ENCODE data around the gene TGFB2. TPM values are rescaled to one million over a fixed set of nuclear protein-coding genes. Genes with fewer than 3 reads are reported as not detected.

Gene TGFB2
- total RNA-seq, 1 experiment from 2014 or later = 2.5 TPM

DNA sequence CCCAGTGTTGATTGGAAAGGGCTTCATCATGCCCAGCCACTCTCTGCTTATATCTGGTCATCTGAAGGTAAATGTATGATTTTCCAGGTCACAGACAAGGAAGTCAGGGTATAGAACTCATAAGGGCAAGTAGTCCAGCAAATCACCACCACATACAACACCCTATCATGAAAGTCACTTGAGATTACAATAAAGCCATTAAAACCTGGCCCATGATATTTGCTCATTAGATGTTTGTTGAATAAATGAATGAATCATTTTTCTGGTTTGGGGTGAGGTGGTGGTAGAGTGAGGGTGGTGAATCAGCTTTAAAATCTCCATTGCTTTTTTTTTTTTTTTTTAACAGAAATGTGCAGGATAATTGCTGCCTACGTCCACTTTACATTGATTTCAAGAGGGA lies 91.9 kb downstream of the TGFB2 start (continued):
- no peak for TF ChIP-seq USF2 (CRISPR knock-in tag; IDR thresholded peaks at IDR 0.05)
- TF ChIP-seq SOX15 (CRISPR knock-in tag; IDR thresholded peaks at IDR 0.05) = no peak
- no peak for TF ChIP-seq PRRX2 (CRISPR knock-in tag; IDR thresholded peaks at IDR 0.05)
- no peak for TF ChIP-seq ZNF416 (CRISPR knock-in tag; IDR thresholded peaks at IDR 0.05)
- TF ChIP-seq, protein P1, sequence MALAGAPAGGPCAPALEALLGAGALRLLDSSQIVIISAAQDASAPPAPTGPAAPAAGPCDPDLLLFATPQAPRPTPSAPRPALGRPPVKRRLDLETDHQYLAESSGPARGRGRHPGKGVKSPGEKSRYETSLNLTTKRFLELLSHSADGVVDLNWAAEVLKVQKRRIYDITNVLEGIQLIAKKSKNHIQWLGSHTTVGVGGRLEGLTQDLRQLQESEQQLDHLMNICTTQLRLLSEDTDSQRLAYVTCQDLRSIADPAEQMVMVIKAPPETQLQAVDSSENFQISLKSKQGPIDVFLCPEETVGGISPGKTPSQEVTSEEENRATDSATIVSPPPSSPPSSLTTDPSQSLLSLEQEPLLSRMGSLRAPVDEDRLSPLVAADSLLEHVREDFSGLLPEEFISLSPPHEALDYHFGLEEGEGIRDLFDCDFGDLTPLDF (CRISPR knock-in tag; IDR thresholded peaks at IDR 0.05) = no peak
- TF ChIP-seq ZNF423 (CRISPR knock-in tag; IDR thresholded peaks at IDR 0.05) = no peak
- no peak for TF ChIP-seq ZNF219 (CRISPR knock-in tag; IDR thresholded peaks at IDR 0.05; ENCODE audit: borderline replicate concordance)
- TF ChIP-seq TCF7 (CRISPR knock-in tag; IDR thresholded peaks at IDR 0.05; ENCODE audit: low read depth) = no peak
- TF ChIP-seq GTF2I (CRISPR knock-in tag; conservative IDR thresholded peaks at IDR 0.05) = no peak
- no peak for TF ChIP-seq ZNF232 (CRISPR knock-in tag; IDR thresholded peaks at IDR 0.05)
- TF ChIP-seq ZNF512 (CRISPR knock-in tag; IDR thresholded peaks at IDR 0.05; ENCODE audit: borderline replicate concordance) = no peak
- TF ChIP-seq, protein P2, sequence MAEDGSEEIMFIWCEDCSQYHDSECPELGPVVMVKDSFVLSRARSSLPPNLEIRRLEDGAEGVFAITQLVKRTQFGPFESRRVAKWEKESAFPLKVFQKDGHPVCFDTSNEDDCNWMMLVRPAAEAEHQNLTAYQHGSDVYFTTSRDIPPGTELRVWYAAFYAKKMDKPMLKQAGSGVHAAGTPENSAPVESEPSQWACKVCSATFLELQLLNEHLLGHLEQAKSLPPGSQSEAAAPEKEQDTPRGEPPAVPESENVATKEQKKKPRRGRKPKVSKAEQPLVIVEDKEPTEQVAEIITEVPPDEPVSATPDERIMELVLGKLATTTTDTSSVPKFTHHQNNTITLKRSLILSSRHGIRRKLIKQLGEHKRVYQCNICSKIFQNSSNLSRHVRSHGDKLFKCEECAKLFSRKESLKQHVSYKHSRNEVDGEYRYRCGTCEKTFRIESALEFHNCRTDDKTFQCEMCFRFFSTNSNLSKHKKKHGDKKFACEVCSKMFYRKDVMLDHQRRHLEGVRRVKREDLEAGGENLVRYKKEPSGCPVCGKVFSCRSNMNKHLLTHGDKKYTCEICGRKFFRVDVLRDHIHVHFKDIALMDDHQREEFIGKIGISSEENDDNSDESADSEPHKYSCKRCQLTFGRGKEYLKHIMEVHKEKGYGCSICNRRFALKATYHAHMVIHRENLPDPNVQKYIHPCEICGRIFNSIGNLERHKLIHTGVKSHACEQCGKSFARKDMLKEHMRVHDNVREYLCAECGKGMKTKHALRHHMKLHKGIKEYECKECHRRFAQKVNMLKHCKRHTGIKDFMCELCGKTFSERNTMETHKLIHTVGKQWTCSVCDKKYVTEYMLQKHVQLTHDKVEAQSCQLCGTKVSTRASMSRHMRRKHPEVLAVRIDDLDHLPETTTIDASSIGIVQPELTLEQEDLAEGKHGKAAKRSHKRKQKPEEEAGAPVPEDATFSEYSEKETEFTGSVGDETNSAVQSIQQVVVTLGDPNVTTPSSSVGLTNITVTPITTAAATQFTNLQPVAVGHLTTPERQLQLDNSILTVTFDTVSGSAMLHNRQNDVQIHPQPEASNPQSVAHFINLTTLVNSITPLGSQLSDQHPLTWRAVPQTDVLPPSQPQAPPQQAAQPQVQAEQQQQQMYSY (CRISPR knock-in tag; IDR thresholded peaks at IDR 0.05) = no peak

DNA sequence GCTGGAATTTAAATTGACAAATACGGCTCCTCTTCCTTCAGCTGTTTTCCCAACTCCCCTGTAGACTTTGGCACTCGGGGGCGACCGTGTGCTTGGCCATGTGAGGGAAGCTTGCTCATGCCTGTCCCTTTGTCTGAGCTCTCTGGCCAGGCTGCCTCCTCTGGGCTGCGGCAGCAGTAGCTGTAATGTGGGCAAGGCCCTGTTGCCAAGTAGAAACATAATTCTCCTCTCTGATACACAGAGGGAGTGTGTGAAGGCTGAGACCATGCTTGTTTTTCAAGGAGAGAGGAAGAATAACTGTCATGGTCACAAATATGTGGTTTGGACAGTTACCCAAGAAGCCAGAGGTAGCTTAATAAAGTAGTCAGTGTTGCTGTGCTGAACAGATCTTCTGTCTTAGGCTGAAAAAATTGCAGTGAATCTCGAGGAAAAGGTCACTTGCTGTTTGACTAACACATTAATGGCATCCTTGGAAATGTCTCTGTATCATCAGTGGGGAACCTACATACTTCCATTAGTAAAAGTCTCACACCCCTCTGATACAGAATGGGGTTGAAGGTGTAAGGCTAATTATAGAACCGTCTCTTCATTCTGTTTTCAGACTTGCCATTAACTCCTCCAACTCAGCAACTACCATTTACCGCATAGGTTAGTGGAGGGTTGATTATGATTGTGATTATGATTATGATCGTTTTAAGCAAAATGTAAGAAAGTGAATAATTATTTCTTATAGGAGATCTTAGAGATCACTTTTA lies 94.6 kb downstream of the TGFB2 start:
- no peak for TF ChIP-seq OVOL2 (CRISPR knock-in tag; IDR thresholded peaks at IDR 0.05; ENCODE audit: borderline replicate concordance)
- TF ChIP-seq ATF1 (CRISPR knock-in tag; IDR thresholded peaks at IDR 0.05) = no peak
- TF ChIP-seq, protein P3, sequence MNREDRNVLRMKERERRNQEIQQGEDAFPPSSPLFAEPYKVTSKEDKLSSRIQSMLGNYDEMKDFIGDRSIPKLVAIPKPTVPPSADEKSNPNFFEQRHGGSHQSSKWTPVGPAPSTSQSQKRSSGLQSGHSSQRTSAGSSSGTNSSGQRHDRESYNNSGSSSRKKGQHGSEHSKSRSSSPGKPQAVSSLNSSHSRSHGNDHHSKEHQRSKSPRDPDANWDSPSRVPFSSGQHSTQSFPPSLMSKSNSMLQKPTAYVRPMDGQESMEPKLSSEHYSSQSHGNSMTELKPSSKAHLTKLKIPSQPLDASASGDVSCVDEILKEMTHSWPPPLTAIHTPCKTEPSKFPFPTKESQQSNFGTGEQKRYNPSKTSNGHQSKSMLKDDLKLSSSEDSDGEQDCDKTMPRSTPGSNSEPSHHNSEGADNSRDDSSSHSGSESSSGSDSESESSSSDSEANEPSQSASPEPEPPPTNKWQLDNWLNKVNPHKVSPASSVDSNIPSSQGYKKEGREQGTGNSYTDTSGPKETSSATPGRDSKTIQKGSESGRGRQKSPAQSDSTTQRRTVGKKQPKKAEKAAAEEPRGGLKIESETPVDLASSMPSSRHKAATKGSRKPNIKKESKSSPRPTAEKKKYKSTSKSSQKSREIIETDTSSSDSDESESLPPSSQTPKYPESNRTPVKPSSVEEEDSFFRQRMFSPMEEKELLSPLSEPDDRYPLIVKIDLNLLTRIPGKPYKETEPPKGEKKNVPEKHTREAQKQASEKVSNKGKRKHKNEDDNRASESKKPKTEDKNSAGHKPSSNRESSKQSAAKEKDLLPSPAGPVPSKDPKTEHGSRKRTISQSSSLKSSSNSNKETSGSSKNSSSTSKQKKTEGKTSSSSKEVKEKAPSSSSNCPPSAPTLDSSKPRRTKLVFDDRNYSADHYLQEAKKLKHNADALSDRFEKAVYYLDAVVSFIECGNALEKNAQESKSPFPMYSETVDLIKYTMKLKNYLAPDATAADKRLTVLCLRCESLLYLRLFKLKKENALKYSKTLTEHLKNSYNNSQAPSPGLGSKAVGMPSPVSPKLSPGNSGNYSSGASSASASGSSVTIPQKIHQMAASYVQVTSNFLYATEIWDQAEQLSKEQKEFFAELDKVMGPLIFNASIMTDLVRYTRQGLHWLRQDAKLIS (CRISPR knock-in tag; IDR thresholded peaks at IDR 0.05; ENCODE audit: borderline replicate concordance) = no peak
- TF ChIP-seq MYBL2 (CRISPR knock-in tag; IDR thresholded peaks at IDR 0.05) = no peak
- ChIA-PET CTCF (interaction anchor here (1.0 to 1.2 kb wide), 3 partner anchors 19 to 94 kb away, joined by 3 read pairs; no protein-coding TSS in a partner anchor), POLR2A (no interaction called here)
- peak; percentile 90 for ATAC-seq
- peak; percentile 18 for DNase-seq (ENCODE audit: low spot score)
- no peaks in the 10 kb centered on the region for H3K36me3 Mint-ChIP-seq
- no peak overlapping the region for H3K4me3 Mint-ChIP-seq
- no peaks in the 10 kb centered on the region for H3K9me3 Mint-ChIP-seq
- H3K27ac Mint-ChIP-seq = 0 out of 2 replicates have a peak overlapping the region, but pooled peaks have one; percentile 37
- no peaks in the 10 kb centered on the region for H3K27me3 Mint-ChIP-seq (ENCODE audit: low read depth)
- H3K4me1 Mint-ChIP-seq = no peaks in the 10 kb centered on the region

Measured in WTC11 (cell line).